HepG2 (cell line): ENCODE data around the gene ATL2. TPM values are rescaled to one million over a fixed set of nuclear protein-coding genes. Genes with fewer than 3 reads are reported as not detected.

Experiments used
- CENPX ChIP-seq: sonication (generic); formaldehyde crosslinking; IDR thresholded peaks from 2 replicates; pipeline ENCODE4 v1.9.0; 2021; ENCODE audit warnings: mild to moderate bottlenecking, missing genetic modification reagents, moderate library complexity
- GZF1 ChIP-seq: sonication (generic); formaldehyde crosslinking; IDR thresholded peaks from 2 replicates; pipeline ENCODE4 v1.5.1; 2020; ENCODE audit warnings: mild to moderate bottlenecking, missing genetic modification reagents
- KAT2B ChIP-seq: fragments of 150-350 bp; IDR thresholded peaks from 2 replicates; pipeline ENCODE4 v1.6.1; 2014; ENCODE audit warnings: low read depth, low read length, borderline replicate concordance
- MBD4 ChIP-seq: IDR thresholded peaks from 2 replicates; pipeline ENCODE4 v1.6.1; 2012; ENCODE audit warnings: low read length, inconsistent platforms, borderline replicate concordance
- MTF1 ChIP-seq: sonication (generic); formaldehyde crosslinking; IDR thresholded peaks from 2 replicates; pipeline ENCODE4 v1.5.0; 2020; ENCODE audit warnings: missing genetic modification reagents
- RBM22 ChIP-seq: fragments of 200-400 bp; formaldehyde crosslinking; optimal IDR thresholded peaks from 2 replicates; pipeline ENCODE3; 2017; ENCODE audit warnings: mild to moderate bottlenecking, low read length, moderate library complexity
- REPIN1 ChIP-seq: sonication (generic); formaldehyde crosslinking; IDR thresholded peaks from 2 replicates; pipeline ENCODE4 v1.8.0; 2022; ENCODE audit warnings: missing genetic modification reagents, low read depth, mild to moderate bottlenecking, borderline replicate concordance
- ZBTB7B ChIP-seq: sonication (generic); formaldehyde crosslinking; IDR thresholded peaks from 2 replicates; pipeline ENCODE4 v1.4.0; 2020; ENCODE audit warnings: missing genetic modification reagents
- ZNF24 ChIP-seq: fragments of 450-650 bp; IDR thresholded peaks from 2 replicates; pipeline ENCODE4 v1.6.1; 2017; ENCODE audit warnings: antibody characterized with exemption, mild to moderate bottlenecking
- ZNF292 ChIP-seq: sonication (generic); formaldehyde crosslinking; IDR thresholded peaks from 2 replicates; pipeline ENCODE4 v1.8.1; 2022; ENCODE audit warnings: mild to moderate bottlenecking, low read depth, missing genetic modification reagents, borderline replicate concordance
- ZNF317 ChIP-seq: sonication (generic); formaldehyde crosslinking; IDR thresholded peaks from 2 replicates; pipeline ENCODE4 v1.5.0; 2020; ENCODE audit warnings: mild to moderate bottlenecking, missing genetic modification reagents
- ZNF629 ChIP-seq: sonication (generic); formaldehyde crosslinking; conservative IDR thresholded peaks from 2 replicates; pipeline ENCODE4 v1.5.0; 2020; ENCODE audit warnings: missing genetic modification reagents
- ZSCAN25 ChIP-seq: sonication (generic); formaldehyde crosslinking; IDR thresholded peaks from 2 replicates; pipeline ENCODE4 v1.8.0; 2022; ENCODE audit warnings: mild to moderate bottlenecking, missing genetic modification reagents
- polyA plus RNA-seq, 8 experiments: library from polyadenylated mRNA; depleted of rRNA in 3 of 8; stranded (reverse) in 7 of 8; unstranded in 1 of 8; fragments of >200 nt; fragmentation: Illumina TruSeq in 4 of 8; extraction: Trizol in 4 of 8; gene quantifications; 2 replicates each; pipeline versions ENCODE4 v1.2.1 to v1.2.3, GENCODE V29; 2011 to 2016; ENCODE audit warnings: low read depth in 4 of 8, missing spikeins in 1 of 8, mixed read lengths in 1 of 8; ENCODE audit not compliant: insufficient read depth in 1 of 8
- total RNA-seq, 5 experiments: library from RNA; depleted of rRNA; stranded (reverse); fragments of >200 nt; fragmentation: Illumina TruSeq; extraction: Trizol; gene quantifications; 2 replicates each; pipeline ENCODE4 v1.2.3, GENCODE V29; 2016; ENCODE audit warnings: low read depth in 1 of 5
- TF ChIP-seq, protein P1 (sequence below): sonication (generic); formaldehyde crosslinking; IDR thresholded peaks from 2 replicates; pipeline ENCODE4 v1.5.1; 2020; ENCODE audit warnings: mild to moderate bottlenecking, missing genetic modification reagents, moderate library complexity
- TF ChIP-seq, protein P2 (sequence below): sonication (generic); formaldehyde crosslinking; IDR thresholded peaks from 2 replicates; pipeline ENCODE4 v1.5.0; 2020; ENCODE audit warnings: missing genetic modification reagents
- TF ChIP-seq, protein P3 (sequence below): sonication (generic); formaldehyde crosslinking; IDR thresholded peaks from 2 replicates; pipeline ENCODE4 v1.4.0; 2020; ENCODE audit warnings: missing genetic modification reagents, borderline replicate concordance
- TF ChIP-seq, protein P4 (sequence below): sonication (generic); formaldehyde crosslinking; IDR thresholded peaks from 2 replicates; pipeline ENCODE4 v1.4.0; 2020; ENCODE audit warnings: missing genetic modification reagents, borderline replicate concordance

Gene ATL2
- total and polyA plus RNA-seq, 2 of the 13 experiments (the other 11 are each of a cell fraction or from before 2014, with no cell fraction given) = 56.5 to 119 TPM

DNA sequence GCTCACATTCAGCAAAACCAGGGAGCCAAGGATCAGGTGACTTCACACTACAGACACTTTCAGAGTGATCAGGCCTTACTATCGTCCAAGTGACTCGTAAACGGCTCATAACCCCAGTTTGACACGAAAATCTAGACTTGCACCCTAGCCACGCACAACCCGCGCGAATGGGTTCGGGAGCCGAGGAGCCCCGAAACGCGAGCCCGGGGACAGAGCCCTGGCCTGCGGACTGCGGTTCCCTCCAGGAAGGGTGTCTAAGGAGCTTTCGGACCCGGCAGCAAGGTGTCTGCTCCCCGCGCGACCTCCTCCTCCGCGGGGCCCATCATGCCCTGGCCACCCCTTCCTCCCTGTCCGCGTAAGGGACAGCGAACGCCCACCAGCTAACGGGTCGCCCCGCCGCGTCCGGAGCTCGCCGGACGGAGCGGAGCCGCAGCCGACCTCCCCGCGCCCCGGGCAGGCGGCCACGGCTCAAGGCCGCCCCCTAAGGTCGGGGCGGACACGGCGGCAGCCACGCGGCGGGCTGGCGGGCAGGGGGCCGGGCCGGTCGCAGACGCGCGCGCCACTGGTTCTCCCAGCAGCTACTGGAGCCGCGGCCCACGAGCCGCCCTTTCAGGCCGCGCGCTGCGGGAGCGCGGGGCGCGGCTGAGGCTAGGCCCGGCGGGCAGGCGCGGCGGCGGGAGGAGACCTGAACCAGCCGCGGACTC lies 575 bp downstream of the ATL2 start (continued):
- TF ChIP-seq, protein P1, sequence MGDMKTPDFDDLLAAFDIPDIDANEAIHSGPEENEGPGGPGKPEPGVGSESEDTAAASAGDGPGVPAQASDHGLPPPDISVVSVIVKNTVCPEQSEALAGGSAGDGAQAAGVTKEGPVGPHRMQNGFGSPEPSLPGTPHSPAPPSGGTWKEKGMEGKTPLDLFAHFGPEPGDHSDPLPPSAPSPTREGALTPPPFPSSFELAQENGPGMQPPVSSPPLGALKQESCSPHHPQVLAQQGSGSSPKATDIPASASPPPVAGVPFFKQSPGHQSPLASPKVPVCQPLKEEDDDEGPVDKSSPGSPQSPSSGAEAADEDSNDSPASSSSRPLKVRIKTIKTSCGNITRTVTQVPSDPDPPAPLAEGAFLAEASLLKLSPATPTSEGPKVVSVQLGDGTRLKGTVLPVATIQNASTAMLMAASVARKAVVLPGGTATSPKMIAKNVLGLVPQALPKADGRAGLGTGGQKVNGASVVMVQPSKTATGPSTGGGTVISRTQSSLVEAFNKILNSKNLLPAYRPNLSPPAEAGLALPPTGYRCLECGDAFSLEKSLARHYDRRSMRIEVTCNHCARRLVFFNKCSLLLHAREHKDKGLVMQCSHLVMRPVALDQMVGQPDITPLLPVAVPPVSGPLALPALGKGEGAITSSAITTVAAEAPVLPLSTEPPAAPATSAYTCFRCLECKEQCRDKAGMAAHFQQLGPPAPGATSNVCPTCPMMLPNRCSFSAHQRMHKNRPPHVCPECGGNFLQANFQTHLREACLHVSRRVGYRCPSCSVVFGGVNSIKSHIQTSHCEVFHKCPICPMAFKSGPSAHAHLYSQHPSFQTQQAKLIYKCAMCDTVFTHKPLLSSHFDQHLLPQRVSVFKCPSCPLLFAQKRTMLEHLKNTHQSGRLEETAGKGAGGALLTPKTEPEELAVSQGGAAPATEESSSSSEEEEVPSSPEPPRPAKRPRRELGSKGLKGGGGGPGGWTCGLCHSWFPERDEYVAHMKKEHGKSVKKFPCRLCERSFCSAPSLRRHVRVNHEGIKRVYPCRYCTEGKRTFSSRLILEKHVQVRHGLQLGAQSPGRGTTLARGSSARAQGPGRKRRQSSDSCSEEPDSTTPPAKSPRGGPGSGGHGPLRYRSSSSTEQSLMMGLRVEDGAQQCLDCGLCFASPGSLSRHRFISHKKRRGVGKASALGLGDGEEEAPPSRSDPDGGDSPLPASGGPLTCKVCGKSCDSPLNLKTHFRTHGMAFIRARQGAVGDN (CRISPR knock-in tag) = peak; percentile 73
- TF ChIP-seq ZNF292 (CRISPR knock-in tag) (no peak), ZNF629 (CRISPR knock-in tag) (no peak; the same call in 1 of the 2 replicates), MBD4 (no peak), RBM22 (no peak), ZNF317 (CRISPR knock-in tag) (no peak), ZSCAN25 (CRISPR knock-in tag) (no peak), MTF1 (peak; percentile 65; the same call in 1 of the 2 replicates), KAT2B (no peak), GZF1 (0 out of 2 replicates have a peak, but pooled peaks have one; percentile 40), REPIN1 (CRISPR knock-in tag) (no peak), ZNF24 (no peak), CENPX (CRISPR knock-in tag) (no peak), ZBTB7B (CRISPR knock-in tag) (peak; percentile 84)
- TF ChIP-seq, protein P2, sequence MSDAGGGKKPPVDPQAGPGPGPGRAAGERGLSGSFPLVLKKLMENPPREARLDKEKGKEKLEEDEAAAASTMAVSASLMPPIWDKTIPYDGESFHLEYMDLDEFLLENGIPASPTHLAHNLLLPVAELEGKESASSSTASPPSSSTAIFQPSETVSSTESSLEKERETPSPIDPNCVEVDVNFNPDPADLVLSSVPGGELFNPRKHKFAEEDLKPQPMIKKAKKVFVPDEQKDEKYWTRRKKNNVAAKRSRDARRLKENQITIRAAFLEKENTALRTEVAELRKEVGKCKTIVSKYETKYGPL (CRISPR knock-in tag) = no peak
- TF ChIP-seq, protein P3, sequence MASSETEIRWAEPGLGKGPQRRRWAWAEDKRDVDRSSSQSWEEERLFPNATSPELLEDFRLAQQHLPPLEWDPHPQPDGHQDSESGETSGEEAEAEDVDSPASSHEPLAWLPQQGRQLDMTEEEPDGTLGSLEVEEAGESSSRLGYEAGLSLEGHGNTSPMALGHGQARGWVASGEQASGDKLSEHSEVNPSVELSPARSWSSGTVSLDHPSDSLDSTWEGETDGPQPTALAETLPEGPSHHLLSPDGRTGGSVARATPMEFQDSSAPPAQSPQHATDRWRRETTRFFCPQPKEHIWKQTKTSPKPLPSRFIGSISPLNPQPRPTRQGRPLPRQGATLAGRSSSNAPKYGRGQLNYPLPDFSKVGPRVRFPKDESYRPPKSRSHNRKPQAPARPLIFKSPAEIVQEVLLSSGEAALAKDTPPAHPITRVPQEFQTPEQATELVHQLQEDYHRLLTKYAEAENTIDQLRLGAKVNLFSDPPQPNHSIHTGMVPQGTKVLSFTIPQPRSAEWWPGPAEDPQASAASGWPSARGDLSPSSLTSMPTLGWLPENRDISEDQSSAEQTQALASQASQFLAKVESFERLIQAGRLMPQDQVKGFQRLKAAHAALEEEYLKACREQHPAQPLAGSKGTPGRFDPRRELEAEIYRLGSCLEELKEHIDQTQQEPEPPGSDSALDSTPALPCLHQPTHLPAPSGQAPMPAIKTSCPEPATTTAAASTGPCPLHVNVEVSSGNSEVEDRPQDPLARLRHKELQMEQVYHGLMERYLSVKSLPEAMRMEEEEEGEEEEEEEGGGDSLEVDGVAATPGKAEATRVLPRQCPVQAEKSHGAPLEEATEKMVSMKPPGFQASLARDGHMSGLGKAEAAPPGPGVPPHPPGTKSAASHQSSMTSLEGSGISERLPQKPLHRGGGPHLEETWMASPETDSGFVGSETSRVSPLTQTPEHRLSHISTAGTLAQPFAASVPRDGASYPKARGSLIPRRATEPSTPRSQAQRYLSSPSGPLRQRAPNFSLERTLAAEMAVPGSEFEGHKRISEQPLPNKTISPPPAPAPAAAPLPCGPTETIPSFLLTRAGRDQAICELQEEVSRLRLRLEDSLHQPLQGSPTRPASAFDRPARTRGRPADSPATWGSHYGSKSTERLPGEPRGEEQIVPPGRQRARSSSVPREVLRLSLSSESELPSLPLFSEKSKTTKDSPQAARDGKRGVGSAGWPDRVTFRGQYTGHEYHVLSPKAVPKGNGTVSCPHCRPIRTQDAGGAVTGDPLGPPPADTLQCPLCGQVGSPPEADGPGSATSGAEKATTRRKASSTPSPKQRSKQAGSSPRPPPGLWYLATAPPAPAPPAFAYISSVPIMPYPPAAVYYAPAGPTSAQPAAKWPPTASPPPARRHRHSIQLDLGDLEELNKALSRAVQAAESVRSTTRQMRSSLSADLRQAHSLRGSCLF (CRISPR knock-in tag) = no peak
- TF ChIP-seq, protein P4, sequence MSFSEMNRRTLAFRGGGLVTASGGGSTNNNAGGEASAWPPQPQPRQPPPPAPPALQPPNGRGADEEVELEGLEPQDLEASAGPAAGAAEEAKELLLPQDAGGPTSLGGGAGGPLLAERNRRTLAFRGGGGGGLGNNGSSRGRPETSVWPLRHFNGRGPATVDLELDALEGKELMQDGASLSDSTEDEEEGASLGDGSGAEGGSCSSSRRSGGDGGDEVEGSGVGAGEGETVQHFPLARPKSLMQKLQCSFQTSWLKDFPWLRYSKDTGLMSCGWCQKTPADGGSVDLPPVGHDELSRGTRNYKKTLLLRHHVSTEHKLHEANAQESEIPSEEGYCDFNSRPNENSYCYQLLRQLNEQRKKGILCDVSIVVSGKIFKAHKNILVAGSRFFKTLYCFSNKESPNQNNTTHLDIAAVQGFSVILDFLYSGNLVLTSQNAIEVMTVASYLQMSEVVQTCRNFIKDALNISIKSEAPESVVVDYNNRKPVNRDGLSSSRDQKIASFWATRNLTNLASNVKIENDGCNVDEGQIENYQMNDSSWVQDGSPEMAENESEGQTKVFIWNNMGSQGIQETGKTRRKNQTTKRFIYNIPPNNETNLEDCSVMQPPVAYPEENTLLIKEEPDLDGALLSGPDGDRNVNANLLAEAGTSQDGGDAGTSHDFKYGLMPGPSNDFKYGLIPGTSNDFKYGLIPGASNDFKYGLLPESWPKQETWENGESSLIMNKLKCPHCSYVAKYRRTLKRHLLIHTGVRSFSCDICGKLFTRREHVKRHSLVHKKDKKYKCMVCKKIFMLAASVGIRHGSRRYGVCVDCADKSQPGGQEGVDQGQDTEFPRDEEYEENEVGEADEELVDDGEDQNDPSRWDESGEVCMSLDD = peak; percentile 55
